Astrocyte of the spinal cord (primary cell): ENCODE results near the gene INKA1.

ENCODE experiments used
- DNase-seq: peaks from one replicate; pipeline ENCODE4 v3.0.0; 2011; ENCODE audit warnings: low read depth, low spot score
- H3K4me3 ChIP-seq: 2 replicates; pipeline ENCODE4 v1.5.1; 2011; ENCODE audit warnings: low read depth, mild to moderate bottlenecking, low read length, moderate library complexity
- in situ Hi-C: cut with HindIII; loops from 2 replicates; pipeline ENCODE4 v1.10.0; 2017; ENCODE audit warnings: low sequenced_read_pairs
- TF ChIP-seq, protein P1 (sequence below): IDR thresholded peaks from 2 replicates; pipeline ENCODE4 v1.5.1; 2012; ENCODE audit warnings: low read depth, mild to moderate bottlenecking, low read length, inconsistent platforms

INKA1 gene

DNA sequence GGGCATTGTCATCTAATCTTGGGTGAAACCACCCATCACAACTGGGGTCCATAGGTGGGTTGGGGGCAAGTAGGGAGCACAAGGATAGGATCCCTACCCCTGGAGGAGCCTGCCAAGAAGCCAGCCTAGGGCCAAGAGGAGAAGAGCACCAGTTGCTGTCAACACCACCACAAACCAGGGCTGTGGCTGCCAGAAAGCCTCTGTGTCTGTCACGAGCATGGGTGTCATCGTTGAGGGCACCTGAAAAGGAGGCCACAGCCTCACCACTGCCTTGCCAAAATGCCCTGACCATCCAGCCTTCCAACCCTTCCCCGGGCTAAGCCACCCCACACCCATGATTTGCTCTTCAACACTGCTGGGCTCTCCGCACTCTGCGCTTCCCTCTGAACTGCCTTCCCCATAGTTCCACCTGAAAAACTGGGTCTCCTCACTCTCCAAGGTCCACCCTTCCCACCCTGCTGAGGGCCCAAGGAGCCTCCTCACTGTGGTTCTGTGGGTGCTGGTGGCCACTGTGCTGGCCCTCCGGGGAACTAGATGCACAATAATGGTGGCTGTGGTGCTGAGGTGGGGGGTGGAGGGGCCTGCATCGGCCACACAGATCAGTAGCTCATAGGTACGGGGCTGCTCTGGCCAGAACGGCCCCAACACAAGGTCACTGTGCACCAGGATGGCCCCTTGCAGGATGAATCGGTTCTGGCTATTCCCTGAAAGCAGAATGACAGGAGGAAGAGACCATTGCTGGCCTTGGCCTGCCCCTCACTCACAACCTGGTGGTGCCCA, 10.5 kb upstream of the INKA1 start:
- TF ChIP-seq, protein P1, sequence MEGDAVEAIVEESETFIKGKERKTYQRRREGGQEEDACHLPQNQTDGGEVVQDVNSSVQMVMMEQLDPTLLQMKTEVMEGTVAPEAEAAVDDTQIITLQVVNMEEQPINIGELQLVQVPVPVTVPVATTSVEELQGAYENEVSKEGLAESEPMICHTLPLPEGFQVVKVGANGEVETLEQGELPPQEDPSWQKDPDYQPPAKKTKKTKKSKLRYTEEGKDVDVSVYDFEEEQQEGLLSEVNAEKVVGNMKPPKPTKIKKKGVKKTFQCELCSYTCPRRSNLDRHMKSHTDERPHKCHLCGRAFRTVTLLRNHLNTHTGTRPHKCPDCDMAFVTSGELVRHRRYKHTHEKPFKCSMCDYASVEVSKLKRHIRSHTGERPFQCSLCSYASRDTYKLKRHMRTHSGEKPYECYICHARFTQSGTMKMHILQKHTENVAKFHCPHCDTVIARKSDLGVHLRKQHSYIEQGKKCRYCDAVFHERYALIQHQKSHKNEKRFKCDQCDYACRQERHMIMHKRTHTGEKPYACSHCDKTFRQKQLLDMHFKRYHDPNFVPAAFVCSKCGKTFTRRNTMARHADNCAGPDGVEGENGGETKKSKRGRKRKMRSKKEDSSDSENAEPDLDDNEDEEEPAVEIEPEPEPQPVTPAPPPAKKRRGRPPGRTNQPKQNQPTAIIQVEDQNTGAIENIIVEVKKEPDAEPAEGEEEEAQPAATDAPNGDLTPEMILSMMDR = no peak
- in situ Hi-C loops = no loop called here
- H3K4me3 ChIP-seq = no peak overlapping the region
- DNase-seq = no peak

DNA sequence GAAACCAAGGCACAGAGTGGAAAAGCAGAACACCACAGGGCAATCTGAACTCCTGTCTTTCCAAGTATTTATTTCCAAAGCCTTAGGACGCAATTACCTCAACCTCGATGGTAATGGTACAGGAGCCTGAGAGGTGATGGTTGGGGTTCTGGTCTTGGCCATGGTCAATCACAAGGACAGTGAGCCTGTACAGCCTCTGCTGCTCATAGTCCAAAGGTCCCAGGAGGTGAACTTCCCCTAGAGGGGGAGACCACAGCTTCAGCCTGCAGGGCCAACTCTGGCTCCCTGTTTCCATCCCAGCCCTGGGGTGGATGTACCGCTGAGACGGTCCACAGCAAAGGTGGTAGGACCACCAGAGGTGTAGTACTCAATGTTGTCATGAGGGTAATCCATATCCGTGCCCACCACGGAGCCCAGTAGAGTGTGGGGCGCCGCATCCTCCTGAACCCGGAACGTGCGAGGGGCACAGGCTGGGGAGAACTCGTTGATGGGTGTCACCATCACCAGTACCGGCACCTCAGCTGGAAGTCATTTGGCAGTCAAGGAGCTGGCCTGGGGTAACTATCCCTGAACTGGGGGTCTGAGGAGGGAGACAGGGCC, 9.5 kb upstream of the INKA1 start:
- TF ChIP-seq, protein P1 = no peak
- no peak overlapping the region for H3K4me3 ChIP-seq
- in situ Hi-C loops = no loop called here
- DNase-seq = no peak

GRCh38 chr3:49794431-49794830, 8.6 kb upstream of the INKA1 start:
- DNase-seq = no peak
- H3K4me3 ChIP-seq = no peak overlapping the region
- in situ Hi-C loops = no loop called here
- TF ChIP-seq, protein P1 = no peak

DNA sequence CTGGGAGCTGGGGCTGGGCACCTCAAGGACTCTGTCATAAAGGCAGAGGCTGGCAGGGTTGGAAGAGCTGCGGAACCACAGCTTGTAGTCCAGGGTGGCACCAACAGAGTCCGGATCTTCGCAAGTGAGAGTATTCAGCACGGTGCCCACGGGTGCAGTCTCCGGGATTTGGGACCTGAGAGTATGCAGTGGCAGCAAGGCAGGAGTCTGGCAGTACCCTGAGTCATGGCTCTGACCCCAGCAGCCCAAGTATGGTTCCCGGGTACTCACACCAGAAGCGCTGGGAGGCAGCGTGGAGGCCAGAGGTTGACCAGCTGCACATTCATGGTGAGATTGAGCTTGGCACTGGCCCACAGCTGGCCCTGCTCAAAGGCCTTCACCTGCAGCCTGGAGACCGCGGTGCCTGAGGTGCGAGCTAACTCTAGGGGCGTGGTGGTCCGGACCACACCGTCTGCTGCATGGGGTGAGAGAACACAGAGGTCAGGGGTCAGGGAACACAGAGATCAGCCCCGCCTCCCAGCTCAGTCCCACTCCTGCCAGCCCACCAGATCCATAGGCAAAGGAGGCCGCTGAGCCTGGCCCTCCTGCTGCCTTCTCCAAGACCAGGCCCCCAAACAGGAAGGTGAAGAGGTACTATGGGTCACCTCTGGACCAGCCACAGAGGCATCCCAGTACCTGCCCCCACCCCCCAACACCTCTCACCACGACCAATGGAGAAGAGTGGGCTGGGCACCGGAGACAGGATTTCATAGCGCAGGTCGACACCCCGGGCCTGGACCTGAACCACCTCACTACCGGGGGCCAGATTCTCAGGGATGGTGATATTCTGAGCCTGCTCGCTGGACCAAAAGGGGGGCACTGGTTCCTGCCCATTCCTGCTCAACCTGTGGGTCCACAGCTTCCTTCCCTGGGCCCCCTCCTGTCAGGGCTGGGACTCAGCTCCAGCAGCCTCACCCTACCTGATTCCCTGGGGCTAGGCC, 7.8 kb upstream of the INKA1 start:
- TF ChIP-seq, protein P1 = no peak
- no peak for DNase-seq
- no peak overlapping the region for H3K4me3 ChIP-seq
- in situ Hi-C loops = no loop called here

DNA sequence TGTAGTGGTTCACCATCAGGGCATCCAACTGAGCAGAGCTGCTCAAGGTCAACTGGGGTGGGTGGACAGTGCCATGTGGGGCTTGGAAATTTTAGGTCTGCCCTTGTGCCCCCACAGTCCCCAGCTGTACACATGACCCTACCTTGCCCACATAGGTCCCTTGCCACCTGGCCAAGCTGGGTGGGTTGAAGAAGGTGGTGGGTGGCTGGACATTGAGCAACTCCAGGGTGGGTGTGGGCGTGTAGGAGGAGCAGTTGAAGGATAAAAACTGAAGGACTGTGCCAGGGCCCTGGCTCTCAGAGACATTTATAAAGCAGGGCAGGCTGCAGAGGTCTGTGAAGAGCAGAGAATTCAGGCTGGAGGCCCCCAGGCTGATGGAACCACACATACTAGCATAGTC, 4.0 kb upstream of the INKA1 start:
- in situ Hi-C loops = no loop called here
- TF ChIP-seq, protein P1 = no peak
- H3K4me3 ChIP-seq = no peak overlapping the region
- DNase-seq = no peak

DNA sequence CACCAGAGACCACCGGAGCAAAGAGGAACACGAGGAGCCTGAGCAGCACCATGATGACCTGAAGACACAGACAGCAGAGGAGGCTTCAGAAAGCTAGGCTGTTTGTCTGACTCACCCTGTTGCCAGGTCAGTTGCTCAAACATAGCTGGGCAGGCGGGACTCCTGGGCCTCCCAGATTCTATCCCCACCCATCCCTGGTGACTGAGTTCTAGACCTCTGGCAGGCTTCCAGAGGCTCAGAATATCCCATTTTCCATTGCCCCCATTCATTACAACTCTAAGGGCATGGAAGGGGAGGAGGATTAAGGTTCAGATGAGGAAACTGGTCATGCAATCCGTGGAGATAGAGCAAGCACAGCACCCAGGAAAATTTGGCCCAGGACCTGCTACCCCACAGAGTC, 3.3 kb upstream of the INKA1 start, which contains the start of gene CDHR4:
TSS of gene CDHR4 (minus strand) at position 113 of the 400 bp plus-strand sequence. CDS start at position 52, 61 bp downstream.
- TF ChIP-seq, protein P1 = no peak
- in situ Hi-C loops = no loop called here
- no peak within 1 kb of the TSS for H3K4me3 ChIP-seq
- DNase-seq = peak; percentile 45
